Measurements from ENCODE around the gene EFTUD2.

EFTUD2 gene

DNA sequence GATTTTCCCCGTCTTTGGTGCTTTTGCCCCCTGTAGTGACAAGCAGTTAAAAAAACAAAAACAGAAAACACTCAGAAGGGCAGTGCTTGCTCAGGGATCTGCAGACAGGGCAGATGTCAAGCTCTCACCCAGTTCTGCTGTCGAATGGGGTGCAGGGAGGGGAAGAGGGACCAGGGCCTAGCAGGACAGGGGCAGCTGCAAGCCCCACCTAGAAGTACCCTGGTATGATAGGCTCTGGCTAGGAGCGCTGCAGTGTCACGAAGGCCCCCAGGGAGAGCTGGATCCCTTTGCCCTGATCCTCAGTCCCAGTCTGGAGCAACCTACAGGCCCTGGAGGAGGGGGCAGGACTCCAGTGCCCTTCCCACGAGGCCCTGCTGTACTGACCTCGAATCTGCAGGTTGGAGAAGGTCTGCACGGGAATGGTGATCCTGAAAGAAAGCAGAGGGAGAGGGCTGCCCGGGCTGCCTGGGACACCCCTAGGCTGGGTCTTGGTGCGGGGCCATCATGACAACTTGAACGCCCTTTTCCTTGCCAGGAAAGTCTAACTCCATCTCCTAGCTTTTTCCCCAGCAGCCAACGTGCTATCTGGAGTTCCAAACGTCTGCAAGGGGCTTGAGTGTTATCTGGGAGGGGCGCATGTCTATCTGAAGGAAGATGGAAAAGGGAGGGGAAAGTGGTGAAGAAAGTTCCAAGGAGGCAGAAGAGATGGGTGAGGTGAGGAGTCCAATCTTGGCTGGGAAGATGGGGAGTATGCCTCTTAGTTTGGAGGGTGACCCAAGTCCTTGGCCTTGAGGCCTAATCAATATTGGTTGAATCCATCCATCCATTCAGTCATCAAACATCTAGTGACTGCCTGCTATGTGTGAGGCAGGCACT is 11.2 kb upstream of the EFTUD2 start:
- no peak for DNase-seq (ENCODE audit: low read depth in 2 of 2)

DNA sequence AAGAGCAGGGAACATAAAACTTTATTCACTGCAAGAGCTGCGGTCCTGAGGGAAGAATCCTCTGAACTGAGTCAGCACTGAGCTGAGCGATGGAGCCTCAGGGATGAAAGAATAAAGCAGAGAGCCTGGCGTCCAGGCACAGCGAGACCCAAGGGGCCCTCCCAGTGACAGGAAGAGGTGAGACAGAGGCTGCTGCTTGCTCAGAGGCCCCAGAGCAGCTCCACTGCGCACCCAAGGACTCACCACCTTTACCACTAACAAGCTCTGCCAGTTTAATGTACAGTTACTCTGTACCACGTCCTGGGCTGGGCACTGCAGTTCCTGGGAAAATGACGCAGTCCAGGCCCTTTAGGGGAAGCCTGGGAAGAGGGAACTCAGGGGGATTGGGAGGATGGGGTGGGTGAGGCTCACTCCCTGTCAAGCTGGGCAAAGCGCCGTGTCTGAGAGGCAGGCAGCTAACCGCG is 10.5 kb upstream of the EFTUD2 start:
- no peak for DNase-seq (ENCODE audit: low read depth in 2 of 2)

DNA sequence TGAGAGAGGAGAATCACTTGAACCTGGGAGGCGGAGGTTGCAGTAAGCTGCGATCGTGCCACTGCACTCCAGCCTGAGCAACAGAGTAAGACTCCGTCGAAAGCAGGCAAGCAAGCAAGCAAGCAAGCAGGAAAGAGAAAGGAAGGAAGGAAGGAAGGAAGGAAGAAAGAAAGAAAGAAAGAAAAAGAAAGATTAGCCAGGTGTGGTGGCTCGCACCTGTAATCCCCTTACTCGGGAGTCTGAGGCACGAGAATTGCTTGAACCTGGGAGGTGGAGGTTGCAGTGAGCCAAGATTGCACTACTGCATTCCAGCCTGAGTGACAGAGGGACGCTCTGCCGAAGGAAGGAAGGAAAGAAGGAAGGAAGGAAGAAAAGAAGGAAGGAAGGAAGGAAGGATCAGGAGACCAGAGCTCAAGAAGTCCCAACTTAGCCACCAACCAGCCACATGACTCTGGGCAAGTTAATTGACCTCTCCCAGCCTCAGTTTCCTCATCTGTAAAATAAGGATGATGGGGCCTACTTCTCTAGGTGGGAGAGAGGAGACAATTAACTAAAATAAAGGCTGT is 9.6 kb upstream of the EFTUD2 start:
- no peak for DNase-seq (ENCODE audit: low read depth in 2 of 2)

DNA sequence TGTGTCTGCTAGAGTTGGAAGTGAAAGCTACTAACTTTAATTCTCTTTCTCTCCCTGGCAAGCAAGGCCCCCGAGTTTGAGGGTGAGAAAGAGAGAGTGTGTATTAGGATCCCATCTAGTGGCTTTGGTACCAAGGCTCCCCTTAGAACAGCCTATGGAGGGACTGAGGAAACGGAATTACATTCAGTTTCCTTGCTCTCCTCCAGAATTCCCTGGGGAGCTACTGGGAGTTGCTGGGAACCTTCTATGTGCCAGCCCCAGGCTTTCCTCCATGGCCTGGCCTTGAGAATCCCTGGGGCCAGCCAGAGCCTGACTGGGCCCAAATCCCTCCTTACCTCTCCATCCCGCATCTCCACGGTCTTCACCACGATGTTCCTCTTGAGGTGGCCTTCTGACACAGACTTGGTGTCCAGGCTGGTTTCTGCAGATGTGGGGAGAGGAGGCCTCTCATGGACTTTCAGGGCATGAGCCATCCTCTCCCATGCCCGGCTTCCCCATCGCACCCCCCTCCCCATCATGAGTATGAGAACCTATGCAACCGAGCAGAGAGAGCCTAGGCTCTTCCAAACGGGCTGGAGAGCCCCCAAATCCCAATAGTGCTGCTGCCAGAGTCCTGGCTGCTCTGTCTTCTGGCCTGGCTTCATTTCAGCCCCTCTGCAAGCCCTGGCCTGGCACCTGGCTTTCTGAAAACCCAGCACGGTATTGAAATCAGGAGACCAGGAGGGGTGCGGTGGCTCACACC is 8.7 kb upstream of the EFTUD2 start:
- no peak for DNase-seq (ENCODE audit: low read depth in 2 of 2)

DNA sequence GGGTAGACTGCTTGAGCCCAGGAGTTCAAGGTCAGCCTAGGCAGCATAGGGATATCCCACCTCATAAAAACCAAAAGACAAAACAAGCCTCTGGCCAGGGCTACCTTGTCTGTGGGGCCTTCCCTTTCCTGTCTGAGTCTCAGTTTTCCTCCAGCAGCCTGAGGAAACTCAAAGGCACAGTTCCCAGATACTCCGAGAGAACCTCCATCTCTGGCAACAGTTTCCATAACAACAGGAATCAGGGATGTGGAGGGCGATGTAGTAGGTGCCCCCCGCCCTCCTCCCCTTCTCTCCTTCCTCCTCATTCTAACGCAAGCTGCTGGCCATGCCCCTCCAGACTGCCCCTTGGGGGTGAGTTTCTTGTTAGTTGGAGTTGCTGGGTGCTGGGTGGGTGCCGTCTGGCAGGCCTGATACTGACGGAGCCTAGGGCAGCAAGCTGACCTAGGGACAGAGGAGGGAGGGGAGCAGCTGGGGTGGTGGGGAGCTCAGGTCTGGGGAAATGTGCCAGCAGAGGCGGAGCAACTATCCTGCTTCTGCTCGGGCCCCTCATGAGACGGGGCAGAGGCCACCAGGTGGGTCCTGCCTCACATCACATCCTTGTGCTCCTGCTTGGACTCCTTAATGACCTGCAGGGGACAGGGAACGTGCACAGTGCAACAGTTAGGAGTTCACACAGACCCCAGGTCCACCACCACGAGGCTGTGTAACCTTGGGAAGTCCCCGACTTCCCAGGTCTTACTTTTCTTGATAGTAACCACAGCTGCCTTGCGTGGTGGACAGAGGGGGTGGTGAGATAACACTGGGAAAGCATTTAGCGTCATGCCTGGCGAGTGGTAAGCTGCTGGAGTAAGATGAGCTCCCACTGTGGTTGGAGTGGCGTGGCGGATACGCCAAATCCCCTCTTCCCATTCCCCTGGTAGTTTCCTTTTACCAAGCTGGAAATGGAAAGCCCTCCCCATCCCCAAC is 7.8 kb upstream of the EFTUD2 start:
- DNase-seq (ENCODE audit: low read depth in 2 of 2), result no peak

DNA sequence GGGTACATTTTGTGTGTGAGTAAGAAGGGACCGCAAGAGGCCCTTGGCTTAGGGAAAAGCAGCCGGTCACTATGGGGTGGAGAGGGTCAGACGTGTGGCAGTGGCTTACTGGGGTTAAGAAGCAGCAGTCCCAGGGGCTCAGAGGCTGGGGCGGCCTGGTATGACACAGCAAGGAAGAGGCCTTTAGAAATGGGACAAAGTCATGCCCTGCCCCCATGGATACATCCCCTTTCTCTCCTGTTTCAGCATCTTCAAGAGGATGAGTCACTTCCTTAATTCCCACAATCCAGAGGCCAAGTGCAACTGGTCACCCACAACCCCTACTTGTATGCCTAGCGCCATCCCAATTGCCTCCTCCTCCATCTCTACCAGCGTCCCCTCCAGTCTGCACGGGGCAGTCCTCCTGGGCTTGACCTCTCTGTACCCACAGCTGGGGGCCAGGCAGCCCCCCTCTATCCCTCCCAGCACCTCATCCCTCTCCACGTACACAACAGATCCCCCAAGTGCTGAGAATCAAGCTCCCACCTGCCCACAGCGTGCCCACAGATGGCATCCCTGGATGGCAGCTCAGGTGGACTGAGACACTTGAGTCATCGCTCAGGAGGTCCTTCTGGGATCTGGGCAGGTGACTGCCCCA is 6.9 kb upstream of the EFTUD2 start:
- no peak for DNase-seq (ENCODE audit: low read depth in 2 of 2)

DNA sequence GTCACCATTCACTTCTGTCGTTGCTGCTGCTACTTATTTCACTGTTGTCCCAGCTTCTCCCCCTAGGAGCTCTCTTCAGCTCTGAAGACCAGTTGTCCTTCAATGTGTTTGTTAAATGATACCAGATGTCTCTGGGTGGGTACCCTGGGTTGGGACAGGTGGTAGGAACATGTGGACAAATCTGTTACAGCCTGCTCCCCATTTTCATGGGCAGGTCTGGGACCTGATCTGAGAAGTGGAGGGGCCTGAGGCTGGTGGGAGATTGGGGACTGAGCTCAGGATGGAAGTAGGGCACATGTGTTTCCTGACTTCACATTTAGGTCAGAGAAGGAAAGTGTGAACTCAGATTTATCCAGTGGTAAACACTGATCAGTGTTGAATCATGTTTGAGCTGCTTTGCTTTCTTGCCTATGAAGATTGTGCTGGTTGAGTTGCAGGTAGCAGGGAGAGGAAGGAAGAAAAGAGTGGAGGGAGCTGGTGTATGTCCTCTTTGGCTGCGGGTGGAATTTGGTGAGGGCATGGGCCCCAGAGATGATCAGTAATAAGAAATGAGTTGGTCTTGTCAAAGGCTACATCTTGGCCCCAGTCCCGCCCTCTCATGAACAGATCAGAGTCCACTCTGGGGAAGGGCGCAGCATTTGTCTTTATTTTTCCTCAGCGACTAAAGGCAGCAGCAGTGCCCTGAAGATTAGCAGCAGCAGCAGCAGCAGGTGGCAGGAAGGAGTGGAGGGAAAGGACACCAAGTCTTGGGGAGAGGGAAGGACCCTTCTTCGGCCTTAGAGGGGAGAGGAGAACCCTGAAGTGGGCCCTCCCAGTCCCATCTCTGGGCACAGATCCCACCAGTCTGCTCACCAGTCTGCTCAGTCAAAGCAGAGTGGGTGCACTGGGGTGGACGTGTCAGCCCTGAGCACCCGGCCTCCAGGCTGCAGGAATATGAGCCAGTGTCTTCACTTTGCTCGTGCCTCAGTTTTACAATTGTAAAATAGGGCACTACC is 6.1 kb upstream of the EFTUD2 start:
- DNase-seq (ENCODE audit: low read depth in 2 of 2), result no peak

DNA sequence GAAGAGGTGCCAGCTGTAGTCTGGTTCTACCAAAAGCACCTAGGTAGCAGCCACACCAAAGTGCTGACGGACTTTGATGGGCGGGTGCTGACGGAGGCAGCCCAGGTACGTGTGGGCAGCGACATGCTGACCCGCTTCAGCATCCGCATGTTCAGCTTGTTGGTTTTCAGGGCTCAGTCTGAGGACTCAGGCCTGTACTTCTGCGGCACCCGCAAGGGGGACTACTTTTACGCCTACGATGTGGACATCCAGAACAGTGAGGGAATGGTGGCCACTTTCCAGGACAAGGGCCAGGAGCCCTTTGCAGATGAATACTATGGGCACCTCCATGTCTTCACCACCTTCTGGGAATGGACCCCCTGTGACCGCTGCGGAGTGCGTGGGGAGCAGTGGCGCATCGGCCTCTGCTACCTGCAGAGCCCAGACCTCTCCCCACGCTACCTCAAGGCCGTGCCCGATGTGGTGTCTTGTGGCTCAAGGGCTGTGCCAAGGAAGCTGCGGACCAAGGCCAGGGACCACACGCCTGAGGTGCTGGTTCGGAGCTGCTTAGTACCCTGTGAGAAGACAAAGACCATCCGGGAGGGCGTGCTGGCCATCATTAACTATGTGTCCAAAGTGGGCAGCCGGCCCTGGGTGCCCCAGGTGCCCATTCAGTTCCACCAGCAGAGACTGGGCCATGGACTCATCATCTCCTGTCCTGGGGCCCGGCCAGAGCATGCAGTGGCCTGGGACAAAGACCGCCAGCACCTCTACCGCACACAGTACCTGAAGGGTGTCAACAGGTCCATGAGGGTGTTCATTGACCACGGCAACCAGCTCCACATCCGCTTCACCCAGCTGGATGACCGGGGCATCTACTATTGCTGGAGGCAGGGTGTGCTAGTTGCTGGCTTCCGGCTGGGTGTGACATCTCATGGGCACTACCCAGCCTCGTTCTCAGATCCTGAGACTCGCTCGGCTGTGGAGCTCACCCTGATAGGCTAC is 5.0 kb upstream of the EFTUD2 start:
- no peak for DNase-seq (ENCODE audit: low read depth in 2 of 2)

DNA sequence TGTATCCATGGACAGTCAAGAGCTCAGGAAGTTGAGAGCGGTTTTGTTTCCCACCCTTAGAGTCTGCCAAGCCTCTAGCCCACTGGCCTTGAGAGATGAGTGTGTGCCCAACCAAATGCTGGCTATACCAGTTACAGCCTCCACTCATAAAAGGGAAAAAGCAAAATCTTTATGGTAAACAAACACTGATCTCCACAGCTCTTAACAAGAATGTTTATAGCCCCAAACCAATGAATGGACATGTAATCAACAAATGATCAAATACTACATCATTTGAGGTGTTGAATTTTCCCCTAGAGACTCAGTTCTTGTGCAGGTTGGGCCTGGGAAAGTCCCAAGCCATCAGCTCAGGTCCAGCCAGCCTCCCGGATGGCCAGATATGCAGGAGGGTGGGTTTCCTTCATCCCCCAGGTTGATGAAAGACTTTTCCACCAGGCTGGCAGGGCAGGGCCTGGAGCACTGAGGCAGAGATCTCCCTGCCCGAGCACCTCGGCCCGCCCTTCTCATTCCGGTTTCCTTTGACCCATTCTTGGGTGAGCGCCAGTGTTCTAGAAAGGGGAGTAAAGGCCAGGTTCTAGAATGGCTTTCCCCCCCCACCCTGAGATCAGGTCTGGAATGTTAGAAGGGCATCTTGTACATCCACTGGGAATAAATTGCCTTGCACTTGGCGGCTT is 3.9 kb upstream of the EFTUD2 start:
- DNase-seq (ENCODE audit: low read depth in 2 of 2), result no peak

DNA sequence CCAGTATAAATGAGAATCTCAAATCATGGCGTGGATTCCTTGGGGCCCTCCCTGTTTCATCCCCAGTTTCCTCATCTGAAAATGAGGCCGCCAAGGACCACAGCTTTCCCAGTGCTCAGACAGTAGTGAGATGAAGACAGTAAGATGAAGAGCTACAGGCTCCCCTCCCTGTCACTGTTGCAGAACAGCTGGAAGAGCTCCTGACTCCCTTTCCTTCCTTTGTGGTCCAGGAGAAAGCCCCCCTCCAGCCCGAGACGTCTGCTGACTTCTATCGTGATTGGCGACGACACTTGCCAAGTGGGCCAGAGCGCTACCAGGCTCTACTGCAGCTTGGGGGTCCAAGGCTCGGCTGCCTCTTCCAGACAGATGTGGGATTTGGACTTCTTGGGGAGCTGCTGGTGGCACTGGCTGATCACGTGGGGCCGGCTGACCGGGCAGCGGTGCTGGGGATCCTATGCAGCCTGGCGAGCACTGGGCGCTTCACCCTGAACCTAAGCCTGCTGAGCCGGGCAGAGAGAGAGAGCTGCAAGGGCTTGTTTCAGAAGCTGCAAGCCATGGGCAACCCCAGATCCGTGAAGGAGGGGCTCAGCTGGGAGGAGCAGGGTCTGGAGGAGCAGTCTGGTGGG is 3.0 kb upstream of the EFTUD2 start:
- DNase-seq (ENCODE audit: low read depth in 2 of 2), result no peak

DNA sequence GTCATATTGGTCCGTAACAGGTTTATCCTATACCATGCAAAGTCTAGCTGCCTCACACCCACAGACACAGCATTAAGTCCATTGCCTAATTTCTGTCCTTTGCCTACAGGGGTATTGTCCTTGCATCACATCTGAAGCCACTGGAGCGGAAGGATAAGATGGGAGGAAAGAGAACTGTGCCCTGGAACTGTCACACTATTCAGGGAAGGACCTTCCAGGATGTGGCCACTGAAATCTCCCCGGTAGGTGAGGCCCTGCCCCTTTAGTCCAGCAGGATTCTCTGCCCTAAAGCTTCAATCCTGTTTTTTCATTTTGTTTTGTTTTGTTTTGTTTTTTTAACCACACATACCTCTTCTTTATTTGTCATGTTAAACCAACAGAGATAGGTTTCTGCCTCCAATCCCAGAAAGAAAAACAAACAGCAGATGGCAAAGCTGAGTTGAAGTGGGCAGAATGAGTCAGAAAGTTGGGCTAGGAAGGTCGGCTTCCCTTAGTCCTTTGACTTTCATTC is 2.2 kb upstream of the EFTUD2 start:
- no peak for DNase-seq (ENCODE audit: low read depth in 2 of 2)

DNA sequence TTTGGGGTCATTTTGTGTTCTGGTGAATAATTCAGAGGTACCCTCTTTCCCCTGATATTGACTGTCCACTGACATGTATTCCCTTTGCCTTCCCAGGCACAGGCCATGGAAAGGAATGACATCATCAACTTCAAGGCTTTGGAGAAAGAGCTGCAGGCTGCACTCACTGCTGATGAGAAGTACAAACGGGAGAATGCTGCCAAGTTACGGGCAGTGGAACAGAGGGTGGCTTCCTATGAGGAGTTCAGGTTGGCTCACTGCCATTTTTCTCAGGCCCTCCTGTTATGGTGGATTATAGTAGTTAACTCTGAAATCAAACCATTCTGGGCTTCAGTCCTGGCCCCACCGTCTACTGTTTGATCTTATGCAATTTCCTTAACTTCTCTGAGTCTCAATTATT is 1.6 kb upstream of the EFTUD2 start:
- no peak for DNase-seq (ENCODE audit: low read depth in 2 of 2)

DNA sequence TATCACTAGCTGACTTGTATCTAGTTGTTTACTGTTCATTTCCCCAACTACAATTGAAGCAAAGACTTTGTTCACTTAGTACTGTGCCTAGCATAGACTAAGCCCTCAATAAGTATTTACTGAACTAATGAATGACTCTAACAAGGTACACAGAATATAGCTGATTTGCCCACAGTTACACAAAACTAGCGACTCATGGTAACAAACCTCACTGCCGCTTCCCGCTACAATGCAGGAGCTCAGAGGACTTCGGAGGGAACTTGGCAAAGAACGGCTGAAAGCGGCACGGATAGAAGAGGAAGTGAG is 524 bp downstream of the EFTUD2 start:
- DNase-seq (ENCODE audit: low read depth in 2 of 2), result no peak

DNA sequence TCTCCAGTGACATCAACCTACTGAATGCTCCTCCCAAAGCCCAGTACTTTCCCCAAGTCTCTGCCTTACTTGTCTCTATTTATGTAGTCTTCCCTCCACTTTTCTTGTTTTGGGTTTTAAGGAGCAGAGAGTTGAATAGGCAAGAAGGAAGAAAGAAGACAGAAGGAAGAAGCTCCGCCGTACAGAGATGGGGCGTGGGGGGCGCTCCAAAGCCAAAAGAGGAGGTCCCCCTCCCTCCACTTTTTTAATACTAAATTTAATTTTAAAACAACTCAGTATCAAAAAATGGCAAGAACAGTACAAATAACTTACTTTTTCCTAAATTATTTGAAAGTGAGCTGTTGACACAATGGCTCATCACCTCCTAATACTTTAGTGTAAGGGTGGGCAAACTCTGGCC is 4.6 kb downstream of the EFTUD2 start:
- no peak for DNase-seq (ENCODE audit: low read depth in 2 of 2)

DNA sequence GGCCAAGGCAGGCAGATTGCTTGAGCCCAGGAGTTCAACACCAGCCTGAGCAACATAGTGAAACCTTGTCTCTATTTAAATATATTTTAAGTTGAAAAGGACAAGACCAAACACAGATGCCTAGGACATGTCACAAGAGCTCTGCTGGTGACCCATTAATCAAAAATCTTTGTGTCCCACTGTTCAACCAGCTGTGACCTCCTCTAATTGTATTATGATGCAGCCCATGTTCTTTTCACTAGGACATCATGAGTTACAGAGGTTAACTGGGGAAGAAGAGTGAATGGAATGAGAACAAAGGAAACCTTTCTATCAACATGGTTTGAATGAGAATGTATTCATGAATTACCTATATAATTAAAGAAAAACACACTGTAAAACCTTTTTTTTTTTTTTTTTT is 7.0 kb downstream of the EFTUD2 start:
- no peak for DNase-seq (ENCODE audit: low read depth in 2 of 2)

DNA sequence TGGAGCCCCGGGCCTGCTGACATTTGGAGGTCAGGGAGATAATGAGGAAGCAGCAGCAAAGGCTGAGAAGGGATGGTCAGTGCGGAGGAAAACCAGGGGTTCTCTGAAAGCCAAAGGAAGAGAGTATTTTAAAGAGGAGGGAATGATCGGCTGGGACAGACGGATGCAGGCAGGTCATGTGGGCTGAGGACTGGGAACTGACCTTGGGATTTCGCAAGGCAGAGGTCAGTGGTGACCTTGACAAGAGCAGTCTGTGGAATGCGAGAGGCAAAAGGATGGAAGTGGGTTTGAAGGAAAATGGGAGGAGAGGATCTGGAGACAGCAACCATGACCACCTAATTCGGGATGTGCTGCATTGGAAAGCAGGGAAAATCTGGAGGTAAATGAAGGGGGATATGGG is 10.2 kb downstream of the EFTUD2 start:
- no peak for DNase-seq (ENCODE audit: low read depth in 2 of 2)

Data from stimulated activated CD4-positive, alpha-beta T cell treated with anti-CD3 and anti-CD28 coated beads, Interleukin-15, amount 100 ng/mL, for 48 hours (primary cell).